Measurements from ENCODE around the gene RNU1-4.
"Not testable (repeated sequence)": the region's sequence is repeated elsewhere in the genome, so short reads cannot be mapped to it uniquely, and the experiment has no call there.

The RNU1-4 gene

DNA sequence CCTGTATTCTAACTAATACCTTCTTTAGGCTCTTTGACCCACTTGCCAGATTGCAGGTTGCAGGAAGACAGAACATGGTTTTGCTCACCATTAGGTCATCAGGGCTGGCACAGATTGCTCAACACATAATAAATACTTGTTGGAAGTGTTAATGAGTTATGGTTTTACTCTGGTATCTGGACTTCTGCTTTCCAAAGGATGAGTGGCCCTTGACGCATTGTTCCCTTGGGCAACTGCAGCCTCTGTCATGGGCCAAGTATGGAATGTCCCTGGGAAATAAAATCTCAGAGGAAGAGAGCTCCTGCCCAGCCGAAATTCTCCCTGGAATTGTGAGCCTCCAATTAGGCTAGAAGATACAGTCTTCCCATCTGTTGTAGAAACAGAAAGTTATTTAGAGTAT lies 40.7 kb downstream of the RNU1-4 start:
- H3K27me3 ChIP-seq (ENCODE audit: control insufficient read depth in 5 of 5, insufficient read depth in 4 of 5, low read length in 5 of 5), result peaks cover 0 to 15% (median 3%) of the 10 kb centered on the region in 5 donors
- not testable (repeated sequence) for H3K4me3 ChIP-seq (ENCODE audit: low read depth in 1 of 5, low read length in 5 of 5); H3K9me3 ChIP-seq (ENCODE audit: control insufficient read depth in 5 of 5, low read length in 5 of 5); H3K27ac ChIP-seq (ENCODE audit: low read depth, low read length); H3K9ac ChIP-seq (ENCODE audit: low read length in 5 of 5); H3K36me3 ChIP-seq (ENCODE audit: control insufficient read depth in 5 of 5, insufficient read depth in 5 of 5, low read length in 5 of 5); H3K4me1 ChIP-seq (ENCODE audit: control insufficient read depth in 5 of 5, insufficient read depth in 5 of 5, low read length in 5 of 5)

DNA sequence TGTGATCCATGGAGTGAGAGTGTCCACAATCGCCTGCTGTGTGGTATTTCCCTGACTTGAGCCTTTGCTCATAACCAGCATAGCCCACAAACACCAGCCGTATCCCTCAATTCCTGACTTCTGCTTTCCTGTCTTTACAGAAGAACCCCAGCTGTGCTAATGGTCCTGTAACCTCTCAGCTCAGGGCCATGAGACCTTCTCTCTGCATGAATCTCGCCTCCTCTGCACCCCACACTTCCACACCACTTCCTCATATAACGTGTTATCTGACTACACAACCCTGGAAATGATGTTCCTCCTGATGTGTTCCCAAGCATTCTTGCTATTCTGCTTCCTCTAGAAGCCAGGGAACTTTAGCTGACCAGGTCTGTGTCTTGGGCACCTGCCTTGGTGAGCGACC lies 41.3 kb downstream of the RNU1-4 start:
- peaks cover 0 to 17% (median 3%) of the 10 kb centered on the region in 5 donors for H3K27me3 ChIP-seq (ENCODE audit: control insufficient read depth in 5 of 5, insufficient read depth in 4 of 5, low read length in 5 of 5)
- not testable (repeated sequence) for H3K4me1 ChIP-seq (ENCODE audit: control insufficient read depth in 5 of 5, insufficient read depth in 5 of 5, low read length in 5 of 5); H3K9ac ChIP-seq (ENCODE audit: low read length in 5 of 5); H3K9me3 ChIP-seq (ENCODE audit: control insufficient read depth in 5 of 5, low read length in 5 of 5); H3K36me3 ChIP-seq (ENCODE audit: control insufficient read depth in 5 of 5, insufficient read depth in 5 of 5, low read length in 5 of 5); H3K4me3 ChIP-seq (ENCODE audit: low read depth in 1 of 5, low read length in 5 of 5); H3K27ac ChIP-seq (ENCODE audit: low read depth, low read length)

DNA sequence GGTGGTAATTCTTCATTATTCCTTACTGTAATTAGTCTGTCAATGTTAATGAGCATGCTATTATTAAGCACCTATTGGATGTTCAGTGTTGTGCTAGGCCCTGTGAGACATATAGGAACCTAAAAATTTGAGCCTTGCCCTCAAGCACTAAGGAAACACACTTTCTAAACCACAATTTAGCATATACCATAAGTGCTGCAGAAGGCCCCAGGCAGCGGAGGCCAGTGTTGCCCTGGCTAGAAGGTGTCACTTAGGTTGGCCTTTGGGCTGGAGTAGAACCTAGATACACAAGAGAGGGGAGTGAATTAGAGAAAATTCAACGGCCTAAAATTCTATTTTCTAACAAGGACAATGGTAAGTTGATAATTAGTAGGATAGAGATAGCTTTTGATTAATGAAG lies 44.6 kb downstream of the RNU1-4 start:
- not testable (repeated sequence) for H3K9ac ChIP-seq (ENCODE audit: low read length in 5 of 5); H3K9me3 ChIP-seq (ENCODE audit: control insufficient read depth in 5 of 5, low read length in 5 of 5); H3K27ac ChIP-seq (ENCODE audit: low read depth, low read length); H3K4me1 ChIP-seq (ENCODE audit: control insufficient read depth in 5 of 5, insufficient read depth in 5 of 5, low read length in 5 of 5); H3K4me3 ChIP-seq (ENCODE audit: low read depth in 1 of 5, low read length in 5 of 5); H3K36me3 ChIP-seq (ENCODE audit: control insufficient read depth in 5 of 5, insufficient read depth in 5 of 5, low read length in 5 of 5); H3K27me3 ChIP-seq (ENCODE audit: control insufficient read depth in 5 of 5, insufficient read depth in 4 of 5, low read length in 5 of 5)

DNA sequence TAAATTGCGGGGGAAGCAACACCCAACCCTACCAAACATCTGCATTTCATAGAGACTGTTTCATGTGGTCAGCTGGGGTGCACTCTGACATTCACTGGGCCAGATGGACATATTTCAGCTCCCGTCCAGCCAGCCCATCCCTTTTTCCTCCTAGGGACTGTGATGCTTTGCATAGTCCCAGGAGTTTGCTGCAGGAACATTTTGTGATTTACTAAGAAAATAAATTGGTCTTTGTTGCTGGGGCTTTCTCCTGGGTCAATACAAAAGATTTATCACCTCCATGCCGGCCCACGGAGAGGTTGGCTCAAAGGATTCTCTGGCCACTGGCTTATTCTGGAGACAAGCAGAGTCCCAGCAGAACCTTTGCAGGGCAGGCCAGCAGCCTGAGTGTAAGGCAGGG lies 46.0 kb downstream of the RNU1-4 start:
- not testable (repeated sequence) for H3K36me3 ChIP-seq (ENCODE audit: control insufficient read depth in 5 of 5, insufficient read depth in 5 of 5, low read length in 5 of 5); H3K9me3 ChIP-seq (ENCODE audit: control insufficient read depth in 5 of 5, low read length in 5 of 5); H3K27ac ChIP-seq (ENCODE audit: low read depth, low read length); H3K27me3 ChIP-seq (ENCODE audit: control insufficient read depth in 5 of 5, insufficient read depth in 4 of 5, low read length in 5 of 5); H3K4me3 ChIP-seq (ENCODE audit: low read depth in 1 of 5, low read length in 5 of 5); H3K9ac ChIP-seq (ENCODE audit: low read length in 5 of 5); H3K4me1 ChIP-seq (ENCODE audit: control insufficient read depth in 5 of 5, insufficient read depth in 5 of 5, low read length in 5 of 5)

DNA sequence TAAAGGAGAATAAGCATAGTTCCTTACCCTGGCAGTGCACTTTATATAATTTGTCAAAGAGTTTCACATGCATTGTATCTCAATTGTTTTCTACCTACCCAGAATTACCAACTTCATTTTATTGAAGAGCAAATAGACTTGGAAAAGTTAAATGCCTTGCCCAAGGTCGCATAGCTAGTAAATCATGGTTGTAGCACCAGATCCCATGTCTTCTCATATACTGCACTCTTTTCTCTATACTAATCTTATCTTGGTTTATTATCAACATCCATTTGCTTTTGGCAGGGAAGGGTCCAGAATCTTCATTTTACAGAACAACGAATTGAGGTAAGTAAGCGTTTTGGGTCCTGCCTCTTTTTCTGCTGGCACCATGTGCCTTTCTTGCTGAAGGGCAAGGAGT lies 46.9 kb downstream of the RNU1-4 start:
- not testable (repeated sequence) for H3K4me1 ChIP-seq (ENCODE audit: control insufficient read depth in 5 of 5, insufficient read depth in 5 of 5, low read length in 5 of 5); H3K27ac ChIP-seq (ENCODE audit: low read depth, low read length); H3K36me3 ChIP-seq (ENCODE audit: control insufficient read depth in 5 of 5, insufficient read depth in 5 of 5, low read length in 5 of 5); H3K4me3 ChIP-seq (ENCODE audit: low read depth in 1 of 5, low read length in 5 of 5); H3K27me3 ChIP-seq (ENCODE audit: control insufficient read depth in 5 of 5, insufficient read depth in 4 of 5, low read length in 5 of 5); H3K9me3 ChIP-seq (ENCODE audit: control insufficient read depth in 5 of 5, low read length in 5 of 5); H3K9ac ChIP-seq (ENCODE audit: low read length in 5 of 5)

DNA sequence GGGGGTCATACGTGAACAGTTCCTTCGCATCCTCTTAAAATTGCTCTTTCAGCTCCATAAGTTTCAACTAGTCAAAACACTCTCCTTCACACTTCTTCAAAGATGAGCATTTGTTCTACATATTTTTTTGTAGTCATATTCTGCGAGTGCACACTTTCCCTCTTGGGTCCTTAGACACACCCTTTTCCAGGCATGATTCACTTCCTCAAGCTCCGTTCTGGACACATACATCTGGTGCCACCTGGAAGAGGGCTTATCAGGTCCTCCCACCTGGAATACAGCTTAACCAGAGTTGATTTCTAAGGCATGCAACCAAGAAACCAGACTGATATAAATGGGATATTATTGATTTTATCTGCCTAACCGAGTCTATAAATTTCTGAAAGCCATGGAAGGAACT lies 47.4 kb downstream of the RNU1-4 start:
- H3K9ac ChIP-seq (ENCODE audit: low read length in 5 of 5); H3K9me3 ChIP-seq (ENCODE audit: control insufficient read depth in 5 of 5, low read length in 5 of 5); H3K36me3 ChIP-seq (ENCODE audit: control insufficient read depth in 5 of 5, insufficient read depth in 5 of 5, low read length in 5 of 5); H3K27ac ChIP-seq (ENCODE audit: low read depth, low read length); H3K27me3 ChIP-seq (ENCODE audit: control insufficient read depth in 5 of 5, insufficient read depth in 4 of 5, low read length in 5 of 5); H3K4me3 ChIP-seq (ENCODE audit: low read depth in 1 of 5, low read length in 5 of 5); H3K4me1 ChIP-seq (ENCODE audit: control insufficient read depth in 5 of 5, insufficient read depth in 5 of 5, low read length in 5 of 5): not testable (repeated sequence)
